ENCODE measurements around the gene CREB5.
A peak's percentile ranks its signal among the peaks of the same experiment; 100 is the strongest.

The CREB5 gene

GRCh38 chr7:28408105-28408959 lies 4.0 kb upstream of the CREB5 start:
- DNase-seq (ENCODE audit: low read depth): no peak

GRCh38 chr7:28408960-28409715 lies 3.2 kb upstream of the CREB5 start:
- peak; percentile 43 for DNase-seq (ENCODE audit: low read depth)

GRCh38 chr7:28409716-28410627 lies 2.3 kb upstream of the CREB5 start:
- no peak for DNase-seq (ENCODE audit: low read depth)

GRCh38 chr7:28410628-28411531 lies 1.4 kb upstream of the CREB5 start:
- DNase-seq (ENCODE audit: low read depth): no peak

GRCh38 chr7:28413011-28413410 lies 693 bp downstream of the CREB5 start:
- DNase-seq (ENCODE audit: low read depth): no peak

- DNase-seq (ENCODE audit: low read depth): no peak
Observed at GRCh38 chr7:28414453-28414852, 2.1 kb downstream of the CREB5 start.

GRCh38 chr7:28417321-28417940 lies 5.1 kb downstream of the CREB5 start:
- DNase-seq (ENCODE audit: low read depth): no peak

GRCh38 chr7:28418311-28418710 lies 6.0 kb downstream of the CREB5 start:
- no peak for DNase-seq (ENCODE audit: low read depth)

- no peak for DNase-seq (ENCODE audit: low read depth)
Observed at GRCh38 chr7:28418966-28419365, 6.6 kb downstream of the CREB5 start.

GRCh38 chr7:28419716-28420115 lies 7.4 kb downstream of the CREB5 start:
- DNase-seq (ENCODE audit: low read depth): no peak

- DNase-seq (ENCODE audit: low read depth): no peak
Observed at GRCh38 chr7:28423112-28423511, 10.8 kb downstream of the CREB5 start.

GRCh38 chr7:28423918-28424514 lies 11.7 kb downstream of the CREB5 start:
- DNase-seq (ENCODE audit: low read depth): no peak

- no peak for DNase-seq (ENCODE audit: low read depth)
Observed at GRCh38 chr7:28425496-28425895, 13.2 kb downstream of the CREB5 start.

- no peak for DNase-seq (ENCODE audit: low read depth)
Observed at GRCh38 chr7:28427236-28427635, 14.9 kb downstream of the CREB5 start.

- no peak for DNase-seq (ENCODE audit: low read depth)
Observed at GRCh38 chr7:28430616-28431015, 18.3 kb downstream of the CREB5 start.

- no peak for DNase-seq (ENCODE audit: low read depth)
Observed at GRCh38 chr7:28432105-28432504, 19.8 kb downstream of the CREB5 start.

GRCh38 chr7:28433039-28433438 lies 20.7 kb downstream of the CREB5 start:
- DNase-seq (ENCODE audit: low read depth): no peak

- no peak for DNase-seq (ENCODE audit: low read depth)
Observed at GRCh38 chr7:28433699-28434219, 21.4 kb downstream of the CREB5 start.

- no peak for DNase-seq (ENCODE audit: low read depth)
Observed at GRCh38 chr7:28434510-28434909, 22.2 kb downstream of the CREB5 start.

- DNase-seq (ENCODE audit: low read depth): no peak
Observed at GRCh38 chr7:28435152-28435551, 22.8 kb downstream of the CREB5 start.

Measured in stimulated activated CD8-positive, alpha-beta memory T cell treated with anti-CD3 and anti-CD28 coated beads, Interleukin-7, amount 100 ng/mL, for 24 hours (primary cell).